ENCODE measurements around the gene TAF1C.

DNA sequence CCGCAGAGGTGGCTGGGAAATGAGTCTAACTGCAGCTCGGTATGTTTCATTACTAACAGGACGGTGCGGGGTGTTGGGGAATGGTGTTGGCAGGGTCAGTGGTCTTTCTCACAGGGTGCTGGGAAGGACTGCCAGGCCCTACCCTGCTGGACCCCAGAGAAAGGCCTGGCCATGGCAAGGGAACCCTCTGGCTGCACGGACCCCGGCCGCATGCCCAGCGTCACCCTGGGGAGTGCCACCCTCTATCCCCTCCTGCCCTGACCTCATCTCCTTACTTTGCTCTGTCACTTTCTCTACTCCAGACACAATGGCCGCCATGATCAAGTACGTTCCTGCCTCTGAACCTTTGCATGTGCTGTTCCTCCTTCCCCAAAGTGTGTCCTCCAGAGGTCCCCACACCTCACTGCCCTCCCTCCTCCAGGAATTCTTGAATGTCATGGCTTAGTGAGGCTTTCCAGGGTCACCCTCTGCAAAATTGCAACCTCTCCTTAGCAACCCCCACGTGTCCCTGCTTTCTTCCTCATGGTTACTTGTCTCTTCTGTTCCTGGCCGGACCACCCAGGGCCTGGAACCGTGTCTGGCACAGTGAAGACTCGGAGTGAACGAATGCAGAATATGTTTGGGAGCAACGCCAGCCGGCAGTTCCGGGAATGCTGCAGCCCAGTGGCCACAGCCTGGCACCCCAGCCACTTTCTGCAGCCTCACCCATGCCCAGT, 19.3 kb upstream of the TAF1C start:
- TF ChIP-seq POLR2A (IDR thresholded peaks at IDR 0.05), result no peak
- TF ChIP-seq, protein P1, sequence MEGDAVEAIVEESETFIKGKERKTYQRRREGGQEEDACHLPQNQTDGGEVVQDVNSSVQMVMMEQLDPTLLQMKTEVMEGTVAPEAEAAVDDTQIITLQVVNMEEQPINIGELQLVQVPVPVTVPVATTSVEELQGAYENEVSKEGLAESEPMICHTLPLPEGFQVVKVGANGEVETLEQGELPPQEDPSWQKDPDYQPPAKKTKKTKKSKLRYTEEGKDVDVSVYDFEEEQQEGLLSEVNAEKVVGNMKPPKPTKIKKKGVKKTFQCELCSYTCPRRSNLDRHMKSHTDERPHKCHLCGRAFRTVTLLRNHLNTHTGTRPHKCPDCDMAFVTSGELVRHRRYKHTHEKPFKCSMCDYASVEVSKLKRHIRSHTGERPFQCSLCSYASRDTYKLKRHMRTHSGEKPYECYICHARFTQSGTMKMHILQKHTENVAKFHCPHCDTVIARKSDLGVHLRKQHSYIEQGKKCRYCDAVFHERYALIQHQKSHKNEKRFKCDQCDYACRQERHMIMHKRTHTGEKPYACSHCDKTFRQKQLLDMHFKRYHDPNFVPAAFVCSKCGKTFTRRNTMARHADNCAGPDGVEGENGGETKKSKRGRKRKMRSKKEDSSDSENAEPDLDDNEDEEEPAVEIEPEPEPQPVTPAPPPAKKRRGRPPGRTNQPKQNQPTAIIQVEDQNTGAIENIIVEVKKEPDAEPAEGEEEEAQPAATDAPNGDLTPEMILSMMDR (IDR thresholded peaks at IDR 0.05), result no peak
